PFSK-1 (cell line): Measurements from ENCODE around the gene HSD17B3.

Source experiments
- FOXP2 ChIP-seq: optimal IDR thresholded peaks from 2 replicates; pipeline ENCODE3; 2011; ENCODE audit warnings: borderline replicate concordance, control low read depth, inconsistent platforms; ENCODE audit not compliant: insufficient read depth; ENCODE audit errors: extremely low read length, extremely low read depth
- POLR2AphosphoS5 ChIP-seq: IDR thresholded peaks from 2 replicates; pipeline ENCODE4 v1.6.1; 2012; ENCODE audit warnings: low read depth, mild to moderate bottlenecking, control low read depth, low read length, moderate library complexity
- REST ChIP-seq, 2 experiments: IDR thresholded peaks; 2 replicates each; pipeline versions ENCODE4 v1.6.1 to v1.8.0; 2011 to 2012; ENCODE audit warnings: low read depth in 2 of 2, low read length in 2 of 2, control low read depth in 1 of 2, inconsistent platforms in 1 of 2, mild to moderate bottlenecking in 1 of 2, moderate library complexity in 1 of 2; ENCODE audit not compliant: insufficient read depth in 1 of 2
- SIN3A ChIP-seq: IDR thresholded peaks from 2 replicates; pipeline ENCODE4 v1.6.1; 2012; ENCODE audit warnings: mild to moderate bottlenecking, low read length, moderate library complexity, borderline replicate concordance; ENCODE audit not compliant: insufficient read depth
- TAF1 ChIP-seq: IDR thresholded peaks from 2 replicates; pipeline ENCODE4 v1.6.1; 2012; ENCODE audit warnings: low read length, control low read depth, borderline replicate concordance; ENCODE audit not compliant: insufficient read depth

GRCh38 chr9:96253059-96253696 lies 48.8 kb downstream of the HSD17B3 start:
- TF ChIP-seq REST (IDR thresholded peaks at IDR 0.05; ENCODE audit: insufficient read depth in 1 of 2, low read depth in 2 of 2, low read length in 2 of 2) (no peak), POLR2AphosphoS5 (no peak), TAF1 (no peak), SIN3A (no peak), FOXP2 (no peak)
